Activated CD8-positive, alpha-beta memory T cell treated with anti-CD3 and anti-CD28 coated beads, Interleukin-2, amount 50 U/mL, for 4 hours (primary cell): ENCODE measurements around the gene SMARCAL1.
"Not testable (repeated sequence)": the region's sequence is repeated elsewhere in the genome, so short reads cannot be mapped to it uniquely, and the experiment has no call there.

ENCODE experiments used
- DNase-seq: peaks from one replicate; pipeline ENCODE4 v3.0.0-alpha.2; 2020

Gene SMARCAL1

DNA sequence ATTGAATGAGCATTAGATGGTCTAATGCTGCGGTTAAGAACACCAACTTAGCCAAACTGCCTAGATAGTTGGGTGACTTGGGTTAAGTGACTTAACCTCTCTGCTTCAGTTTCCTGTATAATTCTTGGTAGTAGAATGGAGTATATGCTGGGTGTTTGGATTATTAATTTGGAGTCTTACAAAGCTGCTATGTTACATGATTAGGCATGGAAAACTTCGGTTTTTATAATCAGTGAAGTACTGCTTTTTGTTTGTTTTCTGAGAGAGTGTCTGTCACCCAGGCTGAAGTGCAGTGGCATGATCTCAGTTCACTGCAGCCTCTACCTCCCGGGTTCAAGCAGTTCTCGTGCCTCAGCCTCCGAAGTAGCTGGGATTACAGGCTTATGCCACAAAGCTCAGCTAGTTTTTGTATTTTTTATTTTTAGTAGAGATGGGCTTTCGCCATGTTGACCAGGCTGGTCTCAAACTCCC is 90.9 kb downstream of the SMARCAL1 start:
- no peak for DNase-seq

DNA sequence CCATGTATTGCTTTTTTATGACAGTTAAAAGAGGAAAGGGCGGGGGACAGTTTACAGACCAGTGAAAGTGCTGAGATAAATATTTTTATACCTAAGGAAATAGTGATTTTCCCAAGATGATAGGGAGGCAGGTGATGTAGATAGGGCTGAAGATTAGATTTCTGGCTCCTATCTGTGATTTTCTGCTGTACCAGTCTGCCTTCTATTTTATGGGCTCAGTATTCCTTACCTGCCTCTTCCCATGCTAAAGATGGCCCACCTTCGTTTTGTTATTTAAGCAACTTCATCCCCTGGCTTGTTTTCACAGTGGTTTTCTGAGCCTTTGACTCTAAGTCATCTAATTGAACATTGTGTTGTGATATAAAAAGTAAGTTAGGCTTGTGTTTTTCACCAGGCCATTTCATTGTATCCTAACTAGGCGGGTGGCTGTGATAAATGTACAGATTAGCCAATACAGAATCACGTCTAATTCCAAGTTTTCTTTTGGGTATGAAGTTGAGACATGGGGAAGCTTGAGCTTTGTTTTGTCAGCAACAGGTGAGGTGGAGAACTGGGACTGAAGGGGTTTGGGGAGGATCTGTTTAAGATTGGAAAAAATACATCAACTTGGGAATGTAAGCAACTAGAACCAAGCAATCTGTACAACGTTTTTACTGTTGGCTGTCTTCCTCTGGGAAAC is 91.6 kb downstream of the SMARCAL1 start:
- no peak for DNase-seq

DNA sequence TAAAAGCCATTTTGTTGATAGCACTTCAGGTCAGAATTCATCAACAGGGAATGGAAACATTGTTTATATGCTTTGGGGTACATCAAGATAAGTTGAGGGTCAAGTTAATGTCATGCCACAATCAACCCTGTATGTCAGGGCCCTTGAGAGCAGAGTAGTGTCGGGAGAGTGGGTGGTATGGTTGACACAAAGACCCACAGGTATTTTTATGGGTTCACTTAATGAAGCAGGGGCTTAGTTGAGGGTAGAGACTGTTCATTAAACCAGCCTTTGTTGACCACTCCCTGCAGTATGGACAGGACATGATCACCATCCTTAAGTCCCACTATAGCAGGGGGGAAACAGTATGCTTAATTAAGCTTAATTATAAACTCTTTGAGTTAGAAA is 92.1 kb downstream of the SMARCAL1 start:
- DNase-seq = no peak

DNA sequence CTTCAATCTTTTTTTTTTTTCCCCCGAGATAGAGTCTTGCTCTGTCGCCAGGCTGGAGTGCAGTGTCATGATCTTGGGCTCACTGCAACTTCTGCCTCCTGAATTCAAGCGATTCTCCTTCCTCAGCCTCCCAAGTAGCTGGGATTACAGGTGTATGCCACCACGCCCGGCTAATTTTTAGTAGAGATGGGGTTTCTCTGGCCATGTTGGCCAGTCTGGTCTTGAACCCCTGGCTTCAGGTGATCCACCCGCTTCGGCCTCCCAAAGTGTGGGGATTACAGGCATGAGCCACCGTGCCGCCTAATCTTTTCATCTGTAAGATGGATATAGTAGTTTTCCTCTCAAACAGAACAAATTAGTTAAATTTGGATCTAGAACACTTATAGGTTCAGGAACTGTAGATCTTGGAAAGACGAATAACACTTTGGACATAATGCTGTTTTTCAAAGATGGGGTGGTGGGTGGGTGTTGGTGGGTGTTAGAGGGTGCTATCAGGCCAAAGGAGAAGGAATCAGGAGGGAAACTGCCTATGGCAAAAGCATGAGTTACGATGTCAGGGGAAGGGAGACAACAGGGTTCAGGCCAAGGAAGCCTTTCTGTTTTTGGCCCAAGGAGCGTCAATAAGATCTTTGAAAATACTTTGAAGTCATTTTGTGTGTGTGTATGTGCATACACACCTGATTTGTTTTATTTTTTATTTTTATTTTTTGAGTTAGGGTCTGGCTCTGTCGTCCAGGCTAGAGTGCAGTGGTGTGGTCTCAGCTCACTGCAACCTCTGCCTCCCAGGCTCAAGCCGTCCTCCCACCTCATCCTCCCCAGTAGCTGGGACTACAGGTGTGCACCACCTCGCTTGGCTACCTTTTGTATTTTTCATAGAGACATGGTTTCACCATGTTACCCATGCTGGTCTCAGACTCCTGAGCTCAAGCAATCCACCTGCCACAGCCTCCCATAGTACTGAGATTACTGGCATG is 93.1 kb downstream of the SMARCAL1 start:
- no peak for DNase-seq

DNA sequence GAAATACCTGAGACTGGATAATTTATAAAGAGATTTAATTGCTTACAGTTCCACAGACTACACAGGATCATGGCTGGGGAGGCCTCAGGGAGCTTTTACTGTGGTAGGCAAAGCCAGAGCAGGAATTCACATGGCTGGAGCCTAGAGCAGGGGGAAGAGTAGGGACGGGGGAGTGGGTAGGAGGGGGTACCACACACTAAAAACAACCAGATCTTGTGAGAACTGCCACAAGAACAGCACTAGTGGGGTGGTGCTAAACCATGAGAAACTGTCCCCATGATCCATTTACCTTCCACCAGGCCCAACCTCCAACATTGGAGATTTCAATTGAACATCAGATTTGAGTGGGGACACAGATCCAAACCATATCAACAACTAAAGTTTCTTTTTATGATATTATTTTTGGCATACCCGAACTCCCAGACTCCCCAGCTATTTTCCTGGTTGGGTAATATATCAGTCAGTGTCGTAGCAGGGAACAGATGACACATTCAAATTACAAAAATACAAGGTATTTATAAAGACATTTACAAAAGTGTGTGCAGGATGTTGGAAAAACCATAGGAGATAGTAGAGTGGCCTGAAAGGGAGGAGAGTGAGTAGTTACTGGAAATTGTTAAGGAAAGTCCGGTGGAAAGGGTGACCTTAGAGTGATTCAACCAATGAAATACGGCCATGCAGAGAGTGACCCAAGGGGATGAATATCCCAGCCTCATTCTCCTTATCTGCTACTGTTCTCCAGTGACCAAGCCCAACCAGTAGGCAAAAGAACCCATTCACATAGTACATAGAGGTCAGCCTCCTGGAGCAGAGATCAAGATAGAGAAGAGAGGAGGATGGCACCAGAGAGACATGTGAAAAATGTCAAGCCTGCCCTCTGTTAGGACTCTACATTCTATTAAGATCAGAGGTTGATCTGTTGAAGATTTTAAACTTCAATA is 95.2 kb downstream of the SMARCAL1 start:
- DNase-seq = no peak

DNA sequence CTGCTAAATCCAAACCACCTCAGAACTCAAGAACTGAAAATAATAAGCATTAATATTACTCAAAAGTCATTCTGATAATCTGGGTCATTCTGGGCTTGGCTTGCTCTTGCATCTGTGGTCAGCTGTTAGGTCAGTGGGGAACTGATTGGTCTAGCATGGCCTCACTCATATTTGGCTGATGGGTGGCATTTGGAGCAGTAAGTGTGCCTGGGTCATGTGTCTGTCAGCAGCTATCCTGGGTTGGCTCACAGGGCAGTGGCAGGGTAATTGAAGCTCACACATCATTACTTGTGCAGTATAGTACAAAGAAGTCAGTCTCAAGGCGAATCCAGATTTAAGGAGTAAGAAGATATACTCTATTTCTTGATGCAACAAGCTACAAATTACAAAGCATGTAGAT is 95.9 kb downstream of the SMARCAL1 start:
- no peak for DNase-seq

DNA sequence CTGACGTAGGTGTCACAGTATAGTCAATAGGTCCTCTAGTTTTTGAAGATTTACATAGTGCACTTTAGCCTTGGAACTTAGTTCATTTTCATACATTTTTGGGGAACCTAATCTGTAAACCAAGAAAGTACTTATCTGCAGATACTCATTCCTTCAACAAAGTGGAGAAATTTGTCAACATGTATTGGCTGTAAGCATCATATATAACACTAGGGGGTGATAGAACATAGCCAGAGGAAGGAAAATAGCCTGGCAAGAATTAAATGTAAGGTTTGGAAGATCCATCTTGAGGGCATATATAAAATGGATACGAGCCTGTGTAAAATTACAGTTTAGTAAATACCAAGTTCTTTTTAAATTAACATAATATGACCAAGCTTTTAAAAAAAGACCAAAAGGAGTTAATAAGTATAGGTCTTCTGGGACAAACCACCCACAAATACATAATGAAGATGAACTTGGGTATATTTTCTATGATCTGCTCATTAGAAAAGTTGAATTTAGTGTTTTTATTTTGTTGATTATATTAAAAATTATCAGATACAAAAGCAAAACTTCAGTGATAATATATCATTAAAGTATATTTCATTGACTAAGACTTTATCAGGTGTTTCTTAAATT is 104.6 kb downstream of the SMARCAL1 start:
- DNase-seq = no peak

DNA sequence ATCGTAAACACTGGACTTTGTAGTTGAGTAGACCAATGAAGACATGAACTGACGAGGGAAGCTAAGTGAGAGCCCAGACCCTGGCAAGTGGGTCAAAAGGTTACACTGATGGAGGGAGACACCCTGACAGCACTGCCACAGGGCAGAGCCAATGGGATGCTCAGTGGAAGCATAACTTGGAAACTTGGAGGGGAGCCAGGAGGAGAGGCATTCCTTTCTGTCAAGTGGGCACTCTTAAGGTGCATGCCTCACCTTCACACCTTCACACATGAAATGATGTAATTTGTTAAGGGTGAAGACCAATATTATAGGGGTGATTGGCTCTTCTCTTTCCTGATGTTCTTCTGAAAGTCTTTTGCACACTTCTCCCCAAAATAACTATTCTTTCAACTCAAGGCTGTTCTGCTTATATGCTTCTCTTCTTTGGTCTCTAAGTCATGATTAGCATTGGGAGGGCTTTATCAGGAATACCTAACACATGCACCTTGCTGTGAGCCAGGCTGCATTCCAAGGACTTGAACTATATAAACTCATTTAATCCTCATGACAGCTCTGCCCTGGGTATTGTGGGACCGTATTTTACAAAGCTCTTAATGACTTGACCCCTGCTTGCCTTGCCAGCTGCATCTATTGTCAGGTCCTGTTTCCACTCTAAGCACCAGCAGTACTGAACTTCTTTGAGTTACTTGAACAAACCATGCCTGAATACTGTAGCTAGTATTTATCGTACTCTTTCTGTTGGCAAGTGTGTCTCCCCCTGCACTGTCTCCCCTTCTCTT is 105.4 kb downstream of the SMARCAL1 start:
- DNase-seq = no peak

DNA sequence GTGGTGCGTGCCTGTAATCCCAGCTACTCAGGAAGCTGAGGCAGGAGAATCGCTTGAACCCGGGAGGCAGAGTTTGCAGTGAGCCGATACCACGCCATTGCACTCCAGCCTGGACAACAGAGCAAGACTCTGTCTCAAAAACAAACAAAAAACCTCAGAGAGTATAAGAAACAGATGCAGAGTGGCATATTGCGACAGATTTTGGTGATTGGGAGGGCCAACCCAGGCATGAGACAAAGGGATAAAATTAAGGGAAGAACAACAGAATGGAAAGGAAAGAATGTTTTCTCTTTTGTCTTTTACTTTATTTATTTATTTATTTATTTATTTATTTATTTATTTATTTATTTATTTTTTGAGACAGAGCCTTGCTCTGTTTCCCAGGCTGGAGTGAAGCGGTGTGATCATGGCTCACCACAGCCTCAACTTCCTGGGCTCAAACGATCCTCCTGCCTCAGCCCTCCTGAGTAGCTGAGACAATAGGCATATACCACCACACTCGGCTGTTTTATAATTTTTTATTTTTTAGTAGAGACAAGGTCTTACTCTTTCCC is 106.4 kb downstream of the SMARCAL1 start:
- DNase-seq = not testable (repeated sequence)

DNA sequence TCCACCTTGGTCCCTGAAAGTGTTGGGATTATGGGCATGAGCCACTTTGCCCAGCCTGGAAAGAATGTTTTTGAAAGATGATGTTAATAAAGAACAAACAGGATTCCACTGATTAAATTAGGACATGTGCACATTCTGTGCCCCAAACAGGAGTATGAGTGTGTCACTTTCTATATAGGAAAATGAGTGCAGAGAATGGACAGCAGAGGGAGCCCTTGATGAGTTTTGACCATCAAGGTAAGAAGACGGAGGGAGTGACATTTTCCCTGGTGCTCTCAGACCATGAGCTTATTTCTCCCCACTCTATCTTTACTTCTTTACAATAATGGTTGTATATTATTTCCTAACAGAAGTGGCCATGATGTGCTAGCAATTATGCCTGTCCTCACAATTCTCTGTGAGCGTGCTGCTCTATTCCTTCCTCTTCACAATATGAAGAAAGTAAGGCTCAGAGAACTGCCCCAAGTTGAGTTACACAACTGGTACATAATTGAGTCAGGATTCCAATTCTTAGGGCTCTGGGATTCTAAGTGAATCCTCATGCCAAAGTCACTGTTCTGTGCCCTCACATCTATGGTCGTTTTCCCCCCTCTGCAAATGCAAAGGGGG is 107.0 kb downstream of the SMARCAL1 start:
- peak; percentile 39 for DNase-seq

DNA sequence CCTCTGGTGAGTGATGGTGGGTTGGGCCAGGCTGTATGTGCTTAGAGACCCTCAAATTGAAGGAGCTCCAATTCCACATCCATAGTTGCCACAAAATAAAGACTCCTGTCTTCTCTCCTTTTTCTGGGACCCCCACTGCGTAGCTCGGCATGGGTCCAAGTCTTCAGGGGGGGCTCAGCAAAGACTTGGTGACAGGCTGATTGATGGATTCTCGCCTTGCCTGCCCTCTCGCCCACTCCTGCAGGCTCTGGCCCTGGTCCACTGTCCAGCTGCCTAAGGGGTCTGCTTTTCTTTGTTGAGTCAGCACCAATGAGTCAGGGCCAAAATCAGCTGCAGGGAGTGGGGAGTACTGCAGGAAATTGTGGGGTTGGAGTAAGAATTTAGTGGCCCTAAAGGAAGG is 107.8 kb downstream of the SMARCAL1 start:
- no peak for DNase-seq

DNA sequence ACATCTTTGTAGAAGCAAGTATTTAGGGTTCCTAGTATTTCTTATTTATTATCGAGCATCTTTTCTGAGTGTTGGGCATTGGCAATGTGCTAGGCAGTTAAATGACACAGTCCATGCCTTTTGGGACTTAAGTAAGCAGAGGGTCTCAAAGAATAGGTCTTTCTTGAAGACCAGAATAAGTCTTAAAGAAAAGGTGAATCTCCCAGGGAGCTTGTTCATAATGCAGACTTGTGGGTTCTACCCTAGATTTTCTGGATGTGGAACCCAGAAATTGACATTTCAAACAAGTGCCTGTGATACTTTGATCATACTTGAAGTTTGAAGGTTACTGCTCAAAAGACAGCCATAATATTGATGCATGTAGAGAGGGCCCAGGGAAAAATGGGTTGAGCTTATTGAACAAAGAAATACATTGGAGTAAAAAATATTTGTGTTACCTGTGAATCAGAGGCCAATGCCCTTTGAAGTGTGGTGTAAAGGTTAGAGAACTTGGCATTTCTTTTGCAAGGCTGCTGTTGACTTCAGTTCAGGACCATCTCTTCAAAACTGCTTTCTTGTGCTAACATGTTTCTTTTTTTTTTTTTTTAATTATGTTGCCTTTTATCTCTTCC is 110.7 kb downstream of the SMARCAL1 start:
- DNase-seq = no peak

DNA sequence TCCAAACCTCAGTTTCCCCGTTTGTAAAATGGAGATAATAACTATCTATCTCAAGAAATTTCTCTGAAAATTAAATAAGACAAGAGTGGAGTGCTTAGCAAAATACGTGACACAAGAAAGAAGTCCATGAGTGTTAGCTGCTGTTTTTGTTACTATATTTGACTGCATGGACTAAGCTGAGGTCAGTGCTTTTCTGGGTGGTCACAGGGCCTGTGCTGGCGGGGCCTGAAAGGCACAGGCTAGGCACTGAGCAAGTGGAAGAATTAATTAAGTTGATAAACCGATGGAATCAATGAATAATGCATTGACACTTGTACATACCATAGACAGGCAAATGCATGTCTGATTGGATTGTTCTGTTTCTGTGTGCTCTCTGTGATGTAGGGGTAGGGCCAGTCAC is 113.7 kb downstream of the SMARCAL1 start:
- no peak for DNase-seq

DNA sequence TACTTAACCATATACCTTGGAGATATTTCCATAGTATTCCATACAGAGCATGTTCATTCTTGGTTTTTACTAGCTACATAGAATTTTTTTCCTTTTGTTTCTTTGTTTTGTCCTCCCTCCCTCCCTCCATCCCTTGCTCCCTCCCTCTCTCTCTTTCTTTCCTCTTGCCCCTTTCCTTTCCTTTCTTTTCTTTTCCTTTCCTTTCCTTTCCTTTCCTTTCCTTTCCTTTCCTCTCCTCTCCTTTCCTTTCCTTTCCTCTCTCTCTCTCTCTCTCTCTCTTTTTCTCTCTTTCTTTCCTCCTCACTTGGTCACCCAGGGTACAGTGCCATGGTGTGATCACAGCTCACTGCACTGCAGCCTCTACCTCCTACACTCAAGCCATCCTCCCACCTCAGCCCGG is 114.7 kb downstream of the SMARCAL1 start:
- DNase-seq = no peak

DNA sequence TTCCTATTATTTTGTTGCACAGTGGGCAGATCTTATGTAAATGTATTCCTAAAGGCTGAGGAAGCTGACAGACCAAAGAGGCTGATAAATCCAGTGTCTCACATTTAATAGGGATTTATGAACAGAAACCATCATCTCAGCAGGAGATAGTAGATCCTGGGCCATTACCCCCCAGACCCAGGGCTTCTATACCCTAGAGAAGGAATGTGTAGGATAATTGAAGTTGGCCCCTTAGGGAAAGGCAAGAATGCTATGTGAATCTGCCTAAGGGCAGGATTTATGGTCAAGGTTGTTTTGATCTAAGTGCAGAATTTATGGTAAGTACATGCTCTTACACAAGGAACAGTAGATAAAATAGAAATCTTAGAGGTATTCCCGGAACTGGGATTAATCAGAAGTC is 115.3 kb downstream of the SMARCAL1 start:
- DNase-seq = no peak

DNA sequence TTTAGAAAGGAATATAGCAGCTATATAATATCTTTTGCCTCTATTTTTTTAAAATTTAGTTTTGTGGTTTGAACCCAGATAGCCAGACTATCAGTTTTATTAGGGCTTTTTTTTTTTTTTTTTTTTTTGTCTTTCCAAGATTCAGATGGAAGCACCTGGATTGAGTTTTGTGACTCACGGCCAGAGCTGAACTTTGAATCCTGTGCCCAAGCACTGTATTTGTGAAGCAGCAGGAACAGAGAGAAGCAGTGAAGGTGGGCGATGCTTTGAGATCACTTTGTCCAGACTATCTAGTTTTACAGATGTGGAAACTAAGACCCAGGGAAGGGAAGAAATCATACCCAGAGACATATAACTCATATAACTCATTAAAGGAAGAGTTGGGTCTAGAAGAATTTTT is 120.3 kb downstream of the SMARCAL1 start:
- no peak for DNase-seq
